HG02973 (cell line): ENCODE data around the gene ISY1.
"Not testable (repeated sequence)": the region's sequence is repeated elsewhere in the genome, so short reads cannot be mapped to it uniquely, and the experiment has no call there.

Experiments used
- ATAC-seq: cut with Tn5 transposase; IDR thresholded peaks from one replicate; pipeline ENCODE4 v1.9.1; 2021; ENCODE audit warnings: moderate library complexity; ENCODE audit not compliant: unreplicated experiment

ISY1 gene

GRCh38 chr3:129121016-129121791 is 39.7 kb downstream of the ISY1 start:
- ATAC-seq = peak; percentile 15

GRCh38 chr3:129120254-129121004 is 40.4 kb downstream of the ISY1 start:
- ATAC-seq = peak; percentile 72

GRCh38 chr3:129119365-129120100 is 41.3 kb downstream of the ISY1 start:
- ATAC-seq = no peak

- ATAC-seq = no peak
These were observed 42.1 kb downstream of the ISY1 start for GRCh38 chr3:129118745-129119144.

- no peak for ATAC-seq
These were observed 43.7 kb downstream of the ISY1 start for GRCh38 chr3:129117134-129117533.

- ATAC-seq = no peak
These were observed 44.3 kb downstream of the ISY1 start for GRCh38 chr3:129116482-129116946.

- ATAC-seq = no peak
These were observed 46.4 kb downstream of the ISY1 start for GRCh38 chr3:129114455-129114854.

GRCh38 chr3:129112308-129113052 is 48.4 kb downstream of the ISY1 start:
- ATAC-seq = no peak

- not testable (repeated sequence) for ATAC-seq
These were observed 49.6 kb downstream of the ISY1 start for GRCh38 chr3:129111076-129111780.

- ATAC-seq = no peak
These were observed 53.1 kb downstream of the ISY1 start for GRCh38 chr3:129107793-129108192.

GRCh38 chr3:129106866-129107565 is 53.8 kb downstream of the ISY1 start:
- ATAC-seq = no peak

- no peak for ATAC-seq
These were observed 54.5 kb downstream of the ISY1 start for GRCh38 chr3:129106320-129106719.

GRCh38 chr3:129105862-129106261 is 55.0 kb downstream of the ISY1 start:
- no peak for ATAC-seq

- no peak for ATAC-seq
These were observed 56.3 kb downstream of the ISY1 start for GRCh38 chr3:129104498-129105079.

GRCh38 chr3:129104051-129104450 is 56.8 kb downstream of the ISY1 start:
- no peak for ATAC-seq

GRCh38 chr3:129103296-129103695 is 57.6 kb downstream of the ISY1 start:
- no peak for ATAC-seq

- no peak for ATAC-seq
These were observed 59.3 kb downstream of the ISY1 start for GRCh38 chr3:129101370-129102138.

- ATAC-seq = no peak
These were observed 60.6 kb downstream of the ISY1 start for GRCh38 chr3:129100274-129100673.
